ENCODE measurements around the gene RAC3. TPM values are rescaled to one million over a fixed set of nuclear protein-coding genes. Genes with fewer than 3 reads are reported as not detected.

Gene RAC3
- total RNA-seq, 3 donors from 2014 or later (not counting 1 experiment from before 2014, with no cell fraction given): 0.61 to 2.2 (median 2.1) TPM

- intact Hi-C loops (cut with micrococcal nuclease): no loop called here
- no peaks in the 10 kb centered on the region for H3K4me1 ChIP-seq (ENCODE audit: control insufficient read depth, insufficient read depth, low read length)
- Mint-ChIP-seq H3K4me3 (no peak overlapping the region), H3K4me1 (peaks cover 4 to 6% of the 10 kb centered on the region in 2 donors), H3K27me3 (ENCODE audit: low read depth in 2 of 2) (no peaks in the 10 kb centered on the region), H3K27ac (no peak overlapping the region), H3K9me3 (no peaks in the 10 kb centered on the region), H3K36me3 (no peaks in the 10 kb centered on the region)
- peaks cover 3% of the 10 kb centered on the region for H3K36me3 ChIP-seq (ENCODE audit: control insufficient read depth, insufficient read depth, low read length)
- WGBS (ENCODE audit: insufficient coverage): 96% methylated on average over 36 of the region's 37 CpGs
- H3K4me3 ChIP-seq (ENCODE audit: low read length): no peak overlapping the region
- no peak for ATAC-seq
- DNase-seq: no peak
- H3K27me3 ChIP-seq (ENCODE audit: control insufficient read depth, insufficient read depth, low read length): no peaks in the 10 kb centered on the region
- no peaks in the 10 kb centered on the region for H3K9me3 ChIP-seq (ENCODE audit: control insufficient read depth, insufficient read depth, low read length)
- no peak overlapping the region for H3K27ac ChIP-seq (ENCODE audit: low read length)
- no peak for TF ChIP-seq CTCF (IDR thresholded peaks at IDR 0.05)
These were observed 37.5 kb upstream of the RAC3 start for GRCh38 chr17:81993729-81994592.

- no peaks in the 10 kb centered on the region for H3K9me3 ChIP-seq (ENCODE audit: control insufficient read depth, insufficient read depth, low read length)
- Mint-ChIP-seq H3K27me3 (ENCODE audit: low read depth in 2 of 2) (no peaks in the 10 kb centered on the region), H3K27ac (no peak overlapping the region), H3K9me3 (no peaks in the 10 kb centered on the region), H3K4me1 (peaks cover 4 to 6% of the 10 kb centered on the region in 2 donors), H3K36me3 (no peaks in the 10 kb centered on the region), H3K4me3 (no peak overlapping the region)
- H3K27ac ChIP-seq (ENCODE audit: low read length): no peak overlapping the region
- intact Hi-C loops (cut with micrococcal nuclease): no loop called here
- no peak for TF ChIP-seq CTCF (IDR thresholded peaks at IDR 0.05)
- H3K4me1 ChIP-seq (ENCODE audit: control insufficient read depth, insufficient read depth, low read length): no peaks in the 10 kb centered on the region
- 98% methylated on average over 39 of the region's 39 CpGs for WGBS (ENCODE audit: insufficient coverage)
- H3K36me3 ChIP-seq (ENCODE audit: control insufficient read depth, insufficient read depth, low read length): peaks cover 3% of the 10 kb centered on the region
- H3K4me3 ChIP-seq (ENCODE audit: low read length): no peak overlapping the region
- no peak for DNase-seq
- no peaks in the 10 kb centered on the region for H3K27me3 ChIP-seq (ENCODE audit: control insufficient read depth, insufficient read depth, low read length)
- ATAC-seq: no peak
These were observed 36.6 kb upstream of the RAC3 start for GRCh38 chr17:81994593-81995462.

DNA sequence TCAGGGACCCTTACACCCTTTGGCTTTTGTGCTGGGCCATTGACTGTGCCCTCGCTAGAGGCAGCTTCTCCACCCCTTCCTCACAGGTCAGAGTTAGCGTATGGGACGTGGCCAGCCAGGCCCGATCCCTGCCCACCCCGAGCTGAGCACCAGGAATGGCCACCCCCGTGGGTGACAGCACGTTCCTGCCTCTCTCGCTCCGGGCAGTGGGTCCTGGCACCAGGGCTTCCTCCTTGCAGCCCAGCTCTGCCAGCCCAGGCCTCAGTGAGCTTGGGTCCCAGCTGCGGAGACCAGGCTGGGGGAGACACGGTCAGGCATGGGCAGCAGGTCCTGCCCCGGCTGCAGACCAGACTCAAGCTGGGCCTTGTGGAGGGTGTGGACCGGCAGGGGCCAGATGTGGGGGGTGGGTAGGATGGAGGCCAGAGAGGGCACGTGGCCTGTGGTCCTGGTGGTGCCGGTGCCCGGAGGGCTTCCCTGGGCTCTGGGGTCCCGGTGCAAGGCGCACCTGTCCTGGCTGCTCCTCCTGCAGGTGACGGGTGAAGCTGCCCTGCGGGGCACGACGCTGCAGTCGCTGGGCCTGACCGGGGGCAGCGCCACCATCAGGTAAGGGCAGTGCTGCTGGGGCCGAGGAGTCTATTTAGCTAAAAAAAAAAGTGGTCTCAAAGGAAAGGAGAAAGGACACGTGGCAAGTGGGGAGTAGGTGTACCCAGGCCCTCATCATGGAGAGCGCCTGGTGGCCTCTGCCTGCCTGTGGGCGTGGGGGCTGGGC is 35.8 kb upstream of the RAC3 start:
- Mint-ChIP-seq H3K27me3 (ENCODE audit: low read depth in 2 of 2) (no peaks in the 10 kb centered on the region), H3K4me3 (no peak overlapping the region), H3K4me1 (peaks cover 2% of the 10 kb centered on the region in 2 donors), H3K9me3 (no peaks in the 10 kb centered on the region), H3K36me3 (no peaks in the 10 kb centered on the region), H3K27ac (no peak overlapping the region)
- H3K4me1 ChIP-seq (ENCODE audit: control insufficient read depth, insufficient read depth, low read length): no peaks in the 10 kb centered on the region
- H3K27me3 ChIP-seq (ENCODE audit: control insufficient read depth, insufficient read depth, low read length): no peaks in the 10 kb centered on the region
- ATAC-seq (no peak), DNase-seq (no peak)
- no peak overlapping the region for H3K4me3 ChIP-seq (ENCODE audit: low read length)
- intact Hi-C loops (cut with micrococcal nuclease): no loop called here
- no peaks in the 10 kb centered on the region for H3K9me3 ChIP-seq (ENCODE audit: control insufficient read depth, insufficient read depth, low read length)
- 96% methylated on average over 29 of the region's 29 CpGs for WGBS (ENCODE audit: insufficient coverage)
- TF ChIP-seq CTCF (IDR thresholded peaks at IDR 0.05): no peak
- peaks cover 3% of the 10 kb centered on the region for H3K36me3 ChIP-seq (ENCODE audit: control insufficient read depth, insufficient read depth, low read length)
- H3K27ac ChIP-seq (ENCODE audit: low read length): no peak overlapping the region
